CD14-positive monocyte (primary cell): ENCODE results near the gene HEYL. TPM values are rescaled to one million over a fixed set of nuclear protein-coding genes. Genes with fewer than 3 reads are reported as not detected.

Experiments used
- DNase-seq, 3 donors: peaks; one replicate each; pipeline ENCODE4 v3.0.0-alpha.2; 2011 to 2022
- H2AFZ ChIP-seq: 2 replicates; pipeline ENCODE4 v1.6.0; 2012; ENCODE audit warnings: mild to moderate bottlenecking, low read depth, low read length, inconsistent platforms; ENCODE audit not compliant: insufficient read depth, poor library complexity, severe bottlenecking
- H3K27ac ChIP-seq, 2 donors: 1 replicate in 1 of 2; 2 replicates in 1 of 2; pipeline ENCODE4 v1.5.1; 2012 to 2013; ENCODE audit warnings: low read length in 2 of 2, control low read depth in 1 of 2, inconsistent platforms in 1 of 2, low read depth in 1 of 2, mild to moderate bottlenecking in 1 of 2
- H3K27me3 ChIP-seq, 2 donors: one replicate each; pipeline versions ENCODE4 v1.6.0 to v1.6.1; 2011 to 2013; ENCODE audit warnings: low read length in 2 of 2; ENCODE audit not compliant: control insufficient read depth in 2 of 2, insufficient read depth in 2 of 2
- H3K36me3 ChIP-seq, 2 donors: replicated peaks in 1 of 2; 1 replicate in 1 of 2; 2 replicates in 1 of 2; pipeline versions ENCODE4 v1.5.1 to v1.6.1; 2012 to 2013; ENCODE audit warnings: low read length in 2 of 2, control low read depth in 1 of 2, inconsistent platforms in 1 of 2, mild to moderate bottlenecking in 1 of 2; ENCODE audit not compliant: insufficient read depth in 2 of 2, control insufficient read depth in 1 of 2
- H3K4me1 ChIP-seq, 2 donors: 1 replicate in 1 of 2; 2 replicates in 1 of 2; pipeline versions ENCODE4 v1.5.1 to v1.6.1; 2012 to 2013; ENCODE audit warnings: low read length in 2 of 2, control low read depth in 1 of 2, inconsistent platforms in 1 of 2, mild to moderate bottlenecking in 1 of 2, moderate library complexity in 1 of 2; ENCODE audit not compliant: insufficient read depth in 2 of 2, control insufficient read depth in 1 of 2
- H3K4me2 ChIP-seq: replicated peaks from 2 replicates; pipeline ENCODE3; 2012; ENCODE audit warnings: low read length, moderate library complexity, mild to moderate bottlenecking; ENCODE audit not compliant: poor library complexity, severe bottlenecking; ENCODE audit errors: extremely low read depth
- H3K4me3 ChIP-seq, 3 experiments: fragments of 200-600 bp in 1 of 3; sonication (generic) in 1 of 3; replicated peaks in 1 of 3; 1 replicate in 2 of 3; 2 replicates in 1 of 3; pipeline ENCODE4 v1.5.1; 2011 to 2013; ENCODE audit warnings: low read length in 3 of 3, mild to moderate bottlenecking in 3 of 3, control low read depth in 2 of 3, low read depth in 2 of 3, inconsistent platforms in 1 of 3, moderate library complexity in 1 of 3
- H3K79me2 ChIP-seq: 2 replicates; pipeline ENCODE4 v1.6.0; 2012; ENCODE audit warnings: mild to moderate bottlenecking, control low read depth, inconsistent platforms, low read length, moderate library complexity; ENCODE audit not compliant: insufficient read depth
- H3K9ac ChIP-seq: 2 replicates; pipeline ENCODE4 v1.6.0; 2017; ENCODE audit warnings: low read length, mild to moderate bottlenecking; ENCODE audit not compliant: insufficient read depth, poor library complexity, severe bottlenecking
- H3K9me3 ChIP-seq, 2 donors: replicated peaks in 1 of 2; 1 replicate in 1 of 2; 2 replicates in 1 of 2; pipeline versions ENCODE4 v1.5.1 to v1.6.1; 2012 to 2013; ENCODE audit warnings: low read length in 2 of 2, control low read depth in 1 of 2; ENCODE audit not compliant: control insufficient read depth in 1 of 2, insufficient read depth in 1 of 2
- H4K20me1 ChIP-seq: 2 replicates; pipeline ENCODE4 v1.6.0; 2012; ENCODE audit warnings: mild to moderate bottlenecking, low read length, control low read depth, moderate library complexity; ENCODE audit not compliant: insufficient read depth
- H3K27ac Mint-ChIP-seq, 7 donors: one replicate each; pipeline ENCODE4 v1.8.0; 2020; ENCODE audit warnings: mild to moderate bottlenecking in 7 of 7, mixed read lengths in 7 of 7, moderate library complexity in 6 of 7, inconsistent platforms in 2 of 7
- H3K27me3 Mint-ChIP-seq, 3 donors: one replicate each; pipeline ENCODE4 v1.8.0; 2021 to 2022; ENCODE audit warnings: low read depth in 3 of 3, mild to moderate bottlenecking in 3 of 3, mixed read lengths in 3 of 3, moderate library complexity in 3 of 3, inconsistent platforms in 1 of 3
- H3K36me3 Mint-ChIP-seq, 2 donors: one replicate each; pipeline ENCODE4 v1.8.0; 2020; ENCODE audit warnings: mixed read lengths in 2 of 2, inconsistent platforms in 1 of 2, mild to moderate bottlenecking in 1 of 2
- H3K4me1 Mint-ChIP-seq: one replicate; pipeline ENCODE4 v1.8.0; 2020; ENCODE audit warnings: mild to moderate bottlenecking, mixed read lengths
- H3K4me3 Mint-ChIP-seq, 2 donors: one replicate each; pipeline ENCODE4 v1.8.0; 2020; ENCODE audit warnings: mild to moderate bottlenecking in 2 of 2, mixed read lengths in 2 of 2, moderate library complexity in 1 of 2
- H3K9me3 Mint-ChIP-seq, 7 donors: one replicate each; pipeline ENCODE4 v1.8.0; 2020 to 2022; ENCODE audit warnings: mixed read lengths in 7 of 7, mild to moderate bottlenecking in 6 of 7, moderate library complexity in 6 of 7, inconsistent platforms in 2 of 7
- CTCF ChIP-seq: fragments of 200-600 bp; IDR thresholded peaks from one replicate; pipeline ENCODE4 v1.8.0; 2022; ENCODE audit warnings: antibody characterized with exemption, mild to moderate bottlenecking
- WGBS: methylation state at CpG from one replicate; pipeline ENCODE4 v1.1.5; 2013; ENCODE audit warnings: missing lambda C conversion rate; ENCODE audit not compliant: insufficient coverage; 5-methylcytosine and 5-hydroxymethylcytosine counted together
- intact Hi-C, 2 donors: fragments of 100-400 bp; cut with micrococcal nuclease; formaldehyde crosslinking; loops; one replicate each; pipeline versions ENCODE4 v1.15.0 to v1.15.1; 2023
- polyA minus RNA-seq: library from RNA; depleted of rRNA, polyadenylated mRNA; stranded (reverse); fragments of >200 nt; gene quantifications from 2 replicates; pipeline ENCODE4 v1.2.3, GENCODE V29; 2012
- polyA plus RNA-seq, 3 donors: library from polyadenylated mRNA; depleted of rRNA in 1 of 3; unstranded in 2 of 3; stranded (reverse) in 1 of 3; fragments of 300-500 nt in 2 of 3; fragments of >200 nt in 1 of 3; fragmentation: Illumina TruSeq in 2 of 3; gene quantifications; 1 replicate in 2 of 3; 2 replicates in 1 of 3; pipeline ENCODE4 v1.2.3, GENCODE V29; 2012 to 2021
- total RNA-seq, 12 experiments: library from RNA in 1 of 12; stranded (reverse) in 1 of 12; fragments of 120-200 nt in 1 of 12; gene quantifications; one replicate each; pipeline ENCODE4 v1.2.4 and lab custom pipeline; 2013 to 2026; ENCODE audit warnings: mixed read lengths in 6 of 12, inconsistent platforms in 1 of 12

HEYL gene
- total RNA-seq (2013), result 0.10 TPM
- polyA plus RNA-seq, result under 1 TPM; 0.04 to 0.15 (median 0.15) TPM
- polyA minus RNA-seq, result 0.08 and 0.14 TPM in 2 replicates
- 0 to 1.7 (median 0.25) reads per million in 11 experiments for total RNA-seq (lab: John Stamatoyannopoulos, UW)

GRCh38 chr1:39639305-39640130 is at the start of gene HEYL:
Gene HEYL, minus strand, starts transcription at chr1:39639643. Its CDS starts 18 bp downstream, at chr1:39639625.
- Histone ChIP-seq H3K27me3 (peaks cover 8 to 13% of the 10 kb centered on the region in 2 donors), H3K36me3 (no peaks in the 10 kb centered on the region), H2AFZ (peak within 1 kb of the TSS; percentile 84), H3K79me2 (no peaks in the 10 kb centered on the region), H3K4me2 (peak within 1 kb of the TSS; percentile 85), H3K9me3 (peaks cover 6 to 8% of the 10 kb centered on the region in 2 donors), H3K4me3 (peak within 1 kb of the TSS; percentile 23 to 72 (median 54)), H4K20me1 (no peaks in the 10 kb centered on the region), H3K4me1 (peaks cover 3 to 15% of the 10 kb centered on the region in 2 donors), H3K9ac (peak within 1 kb of the TSS; percentile 64), H3K27ac (no peak within 1 kb of the TSS)
- peak within 1 kb of the TSS in 2 of 7 donors; percentile 56 to 70 for H3K27ac Mint-ChIP-seq
- WGBS, result 3% methylated on average over 86 of the region's 88 CpGs
- intact Hi-C loops, result no loop called here
- H3K4me1 Mint-ChIP-seq, result peaks cover 5% of the 10 kb centered on the region
- peaks cover 4 to 10% (median 9%) of the 10 kb centered on the region in 7 donors for H3K9me3 Mint-ChIP-seq
- DNase-seq, result peak; percentile 25 to 45 (median 31)
- peaks cover 6 to 27% (median 18%) of the 10 kb centered on the region in 3 donors for H3K27me3 Mint-ChIP-seq
- TF ChIP-seq CTCF, result peak; percentile 18
- peak within 1 kb of the TSS; percentile 65 to 83 for H3K4me3 Mint-ChIP-seq
- no peaks in the 10 kb centered on the region for H3K36me3 Mint-ChIP-seq

- H3K36me3 Mint-ChIP-seq, result peaks cover 0 to 5% of the 10 kb centered on the region in 2 donors
- Histone ChIP-seq H3K9ac (no peak overlapping the region), H3K36me3 (no peaks in the 10 kb centered on the region), H3K4me1 (peaks cover 17 to 20% of the 10 kb centered on the region in 2 donors), H3K79me2 (no peaks in the 10 kb centered on the region), H2AFZ (no peak overlapping the region), H3K27ac (no peak overlapping the region), H3K4me2 (no peak overlapping the region), H4K20me1 (no peaks in the 10 kb centered on the region), H3K4me3 (no peak overlapping the region), H3K9me3 (peaks cover 0 to 27% of the 10 kb centered on the region in 2 donors), H3K27me3 (peaks cover 54 to 88% of the 10 kb centered on the region in 2 donors)
- H3K4me1 Mint-ChIP-seq, result peaks cover 16% of the 10 kb centered on the region
- no peak overlapping the region for H3K27ac Mint-ChIP-seq
- peaks cover 80 to 96% (median 85%) of the 10 kb centered on the region in 3 donors for H3K27me3 Mint-ChIP-seq
- DNase-seq, result no peak
- TF ChIP-seq CTCF, result no peak
- intact Hi-C loops, result no loop called here
- peak overlapping the region in 1 of 2 donors; percentile 83 for H3K4me3 Mint-ChIP-seq
- WGBS, result no CpG with 5 or more reads among the region's 2 CpGs
- H3K9me3 Mint-ChIP-seq, result peaks cover 0 to 28% (median 10%) of the 10 kb centered on the region in 7 donors
These were observed 49.8 kb upstream of the HEYL start for GRCh38 chr1:39689214-39689613.
